Fibroblast of lung (primary cell): ENCODE data around the gene PCGF3. TPM values are rescaled to one million over a fixed set of nuclear protein-coding genes. Genes with fewer than 3 reads are reported as not detected.
"Not testable (repeated sequence)": the region's sequence is repeated elsewhere in the genome, so short reads cannot be mapped to it uniquely, and the experiment has no call there.

Experiments
- DNase-seq, 2 donors: peaks; one replicate each; pipeline versions ENCODE4 v3.0.0 to v3.0.0-alpha.2; 2010; ENCODE audit warnings: low read depth in 2 of 2
- H2AFZ ChIP-seq: 2 replicates; pipeline ENCODE4 v1.5.1; 2012; ENCODE audit warnings: low read length, control low read depth, inconsistent platforms
- H3K27ac ChIP-seq: 2 replicates; pipeline ENCODE4 v1.5.1; 2011; ENCODE audit warnings: low read length, control low read depth; ENCODE audit not compliant: insufficient read depth
- H3K27me3 ChIP-seq: 2 replicates; pipeline ENCODE4 v1.5.1; 2011; ENCODE audit warnings: mild to moderate bottlenecking, low read length; ENCODE audit not compliant: control insufficient read depth, insufficient read depth
- H3K36me3 ChIP-seq: 2 replicates; pipeline ENCODE4 v1.5.1; 2011; ENCODE audit warnings: low read length; ENCODE audit not compliant: control insufficient read depth, insufficient read depth
- H3K4me1 ChIP-seq: 2 replicates; pipeline ENCODE4 v1.5.1; 2011; ENCODE audit warnings: low read length; ENCODE audit not compliant: control insufficient read depth, insufficient read depth; ENCODE audit errors: extremely low read depth
- H3K4me2 ChIP-seq: 2 replicates; pipeline ENCODE4 v1.5.1; 2011; ENCODE audit warnings: low read length, control low read depth; ENCODE audit not compliant: insufficient read depth; ENCODE audit errors: extremely low read depth
- H3K4me3 ChIP-seq, 4 experiments: fragments of 200-600 bp in 1 of 4; sonication (generic) in 1 of 4; replicated peaks in 1 of 4; 2 replicates each; pipeline ENCODE4 v1.5.1; 2011 to 2016; ENCODE audit warnings: low read length in 4 of 4, low read depth in 3 of 4, mild to moderate bottlenecking in 3 of 4, control low read depth in 2 of 4, inconsistent platforms in 1 of 4, mixed read lengths in 1 of 4; ENCODE audit not compliant: insufficient read depth in 1 of 4; ENCODE audit errors: control extremely low read depth in 1 of 4
- H3K79me2 ChIP-seq: 2 replicates; pipeline ENCODE4 v1.5.1; 2012; ENCODE audit warnings: mild to moderate bottlenecking, low read length, inconsistent platforms; ENCODE audit not compliant: control insufficient read depth, insufficient read depth
- H3K9ac ChIP-seq: 2 replicates; pipeline ENCODE4 v1.5.1; 2011; ENCODE audit warnings: mild to moderate bottlenecking, low read length, control low read depth; ENCODE audit not compliant: insufficient read depth
- H3K9me3 ChIP-seq: 2 replicates; pipeline ENCODE4 v1.5.1; 2012; ENCODE audit warnings: low read depth, low read length; ENCODE audit not compliant: control insufficient read depth, insufficient read depth
- H4K20me1 ChIP-seq: 2 replicates; pipeline ENCODE4 v1.5.1; 2011; ENCODE audit warnings: low read length; ENCODE audit not compliant: control insufficient read depth, insufficient read depth; ENCODE audit errors: extremely low read depth
- CTCF ChIP-seq, 2 donors: IDR thresholded peaks in 1 of 2; conservative IDR thresholded peaks in 1 of 2; 1 replicate in 1 of 2; 2 replicates in 1 of 2; pipeline ENCODE4 v1.5.1; 2011 to 2012; ENCODE audit warnings: low read length in 2 of 2, control low read depth in 1 of 2, inconsistent platforms in 1 of 2, low read depth in 1 of 2, mild to moderate bottlenecking in 1 of 2
- EZH2 ChIP-seq: IDR thresholded peaks from 2 replicates; pipeline ENCODE4 v1.5.1; 2012; ENCODE audit warnings: low read length, control low read depth, mild to moderate bottlenecking; ENCODE audit errors: missing control alignments
- polyA plus RNA-seq, 2 donors: library from polyadenylated mRNA; depleted of rRNA in 1 of 2; stranded (reverse) in 1 of 2; unstranded in 1 of 2; fragments of >200 nt; gene quantifications; 2 replicates each; pipeline ENCODE4 v1.2.1, GENCODE V29; 2011 to 2012; ENCODE audit warnings: missing spikeins in 1 of 2
- total RNA-seq: library from RNA; depleted of rRNA; stranded (reverse); fragments of >200 nt; gene quantifications from 2 replicates; pipeline ENCODE4 v1.2.1, GENCODE V29; 2014

Gene PCGF3
- total and polyA plus RNA-seq, 2 donors (not counting 1 experiment from before 2014, with no cell fraction given) = 24.8 to 27.1 TPM

GRCh38 chr4:752196-752861 lies 46.7 kb downstream of the PCGF3 start:
- H3K4me3 ChIP-seq = no peak overlapping the region
- no peaks in the 10 kb centered on the region for H3K4me1 ChIP-seq
- peaks cover 4% of the 10 kb centered on the region for H3K79me2 ChIP-seq
- H3K9ac ChIP-seq = no peak overlapping the region
- no peak overlapping the region for H3K27ac ChIP-seq
- no peak overlapping the region for H3K4me2 ChIP-seq
- DNase-seq = peak in 1 of 2 donors; percentile 61
- no peaks in the 10 kb centered on the region for H3K9me3 ChIP-seq
- H3K36me3 ChIP-seq = peaks cover 17% of the 10 kb centered on the region
- H2AFZ ChIP-seq = no peak overlapping the region
- no peaks in the 10 kb centered on the region for H3K27me3 ChIP-seq
- no peaks in the 10 kb centered on the region for H4K20me1 ChIP-seq
- no peak for TF ChIP-seq EZH2
- no peak for TF ChIP-seq CTCF (conservative IDR thresholded peaks at IDR 0.05 in 1 of 2, IDR thresholded peaks at IDR 0.05 in 1 of 2; ENCODE audit: low read depth in 1 of 2, low read length in 2 of 2)

- H3K4me2 ChIP-seq, H3K4me3 ChIP-seq, H4K20me1 ChIP-seq: not testable (repeated sequence)
These were observed 47.6 kb downstream of the PCGF3 start for GRCh38 chr4:753186-753585.

GRCh38 chr4:754221-755120 lies 48.8 kb downstream of the PCGF3 start:
- Histone ChIP-seq H3K9me3 (no peaks in the 10 kb centered on the region), H3K4me1 (no peaks in the 10 kb centered on the region), H3K27ac (no peak overlapping the region), H3K79me2 (peaks cover 4% of the 10 kb centered on the region), H3K36me3 (peaks cover 11% of the 10 kb centered on the region), H3K4me3 (no peak overlapping the region), H3K9ac (no peak overlapping the region), H3K4me2 (no peak overlapping the region), H3K27me3 (no peaks in the 10 kb centered on the region), H4K20me1 (no peaks in the 10 kb centered on the region), H2AFZ (no peak overlapping the region)
- no peak for TF ChIP-seq EZH2
- no peak for TF ChIP-seq CTCF (conservative IDR thresholded peaks at IDR 0.05 in 1 of 2, IDR thresholded peaks at IDR 0.05 in 1 of 2; ENCODE audit: low read depth in 1 of 2, low read length in 2 of 2)
- no peak for DNase-seq

More at GRCh38 chr4:753186-753585, 47.6 kb downstream of the PCGF3 start:
- H3K36me3 ChIP-seq = peaks cover 15% of the 10 kb centered on the region
- H3K27me3 ChIP-seq, DNase-seq, H3K79me2 ChIP-seq, H2AFZ ChIP-seq, H3K9ac ChIP-seq, H3K4me1 ChIP-seq, H3K27ac ChIP-seq, H3K9me3 ChIP-seq: not testable (repeated sequence)
